HG02763 (cell line): ENCODE measurements around the gene NSUN2.
"Not testable (repeated sequence)": the region's sequence is repeated elsewhere in the genome, so short reads cannot be mapped to it uniquely, and the experiment has no call there.

Experiments used
- ATAC-seq: cut with Tn5 transposase; IDR thresholded peaks from one replicate; pipeline ENCODE4 v1.9.1; 2021; ENCODE audit warnings: mild to moderate bottlenecking, moderate library complexity; ENCODE audit not compliant: unreplicated experiment

NSUN2 gene

DNA sequence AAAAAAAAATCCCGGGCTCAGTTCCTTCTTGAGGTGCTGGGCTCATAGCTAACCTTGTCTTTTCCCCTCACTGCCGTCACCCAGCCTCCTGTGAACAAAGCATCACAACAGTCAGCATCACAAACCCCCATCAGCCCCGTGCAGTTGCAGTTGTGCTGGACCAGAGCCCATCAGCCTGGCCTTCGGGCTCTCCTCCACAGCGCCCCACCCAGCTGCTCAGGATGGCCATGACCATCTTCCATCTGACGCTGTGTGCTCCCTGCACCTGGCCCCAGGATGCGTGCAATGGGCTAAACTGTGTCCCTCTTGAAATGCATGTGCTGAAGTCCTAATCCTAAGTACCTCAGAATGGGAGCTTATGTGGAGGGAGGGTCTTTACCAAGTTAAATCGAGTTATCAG is 48.1 kb downstream of the NSUN2 start:
- no peak for ATAC-seq

DNA sequence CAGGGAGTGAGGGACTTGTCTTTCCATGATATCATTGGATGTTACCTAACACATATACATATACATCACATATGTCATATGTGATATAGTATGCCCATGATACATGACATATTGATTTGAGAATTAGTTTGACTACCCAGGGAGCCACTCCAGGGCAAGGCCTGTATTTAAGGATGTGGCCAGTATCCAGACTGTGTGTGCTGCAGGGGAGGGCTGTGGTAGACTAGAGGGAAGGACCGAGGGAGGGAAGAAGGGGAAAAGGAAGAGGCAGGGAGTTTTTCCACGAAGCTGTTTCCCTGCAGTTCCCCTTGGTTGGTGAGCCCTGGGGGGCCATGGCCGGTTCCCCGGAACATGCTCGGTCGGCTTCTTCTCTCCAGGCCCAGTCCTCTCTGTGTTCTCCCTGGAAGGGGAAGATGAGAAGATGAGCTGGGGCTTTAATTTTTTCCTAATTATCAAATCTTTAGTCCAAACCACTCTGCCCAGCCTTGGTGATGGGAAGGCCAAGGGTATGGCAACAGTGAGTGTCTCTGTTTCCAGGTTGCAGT is 48.7 kb downstream of the NSUN2 start:
- ATAC-seq: no peak

DNA sequence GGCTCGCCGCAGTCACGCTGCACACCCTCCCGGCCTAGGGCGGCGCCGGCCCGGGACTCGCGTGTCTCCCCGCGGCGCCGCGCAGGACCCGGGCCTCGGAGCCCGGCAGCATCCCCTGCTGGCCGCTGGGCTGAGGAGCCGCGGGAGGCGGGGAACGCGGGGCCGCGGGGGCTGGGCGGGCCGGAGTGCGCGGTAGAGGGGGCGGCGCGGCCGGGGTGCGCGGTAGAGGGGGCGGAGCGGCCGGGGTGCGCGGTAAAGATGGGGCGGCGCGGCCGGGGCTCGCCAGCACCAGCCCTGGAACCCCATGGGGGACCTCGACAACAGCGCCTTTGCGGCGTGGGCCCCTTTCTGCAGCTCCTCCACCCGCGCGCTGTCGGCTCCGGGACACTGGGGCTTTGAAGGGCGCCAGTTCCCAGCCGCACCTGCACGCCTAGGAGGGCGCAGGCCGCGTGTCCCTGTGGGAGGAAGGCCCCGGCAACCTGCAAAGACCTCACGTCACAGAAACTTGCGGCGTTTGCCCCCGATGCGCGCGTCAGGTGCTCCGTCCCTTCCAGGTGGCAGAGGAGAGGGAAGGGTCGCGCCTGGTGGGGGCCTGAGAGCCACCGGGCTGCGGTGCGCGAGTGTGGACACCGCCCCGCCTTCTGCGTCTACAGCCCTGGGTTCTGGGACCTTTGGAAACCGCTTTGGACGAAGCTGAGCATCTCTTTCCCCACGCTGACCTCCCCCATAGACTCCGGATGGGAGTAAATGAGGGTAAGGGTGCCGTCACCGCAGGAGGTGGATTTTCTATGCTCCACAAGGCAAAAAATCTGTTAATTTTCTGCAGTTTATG is 49.6 kb downstream of the NSUN2 start:
- ATAC-seq: no peak

DNA sequence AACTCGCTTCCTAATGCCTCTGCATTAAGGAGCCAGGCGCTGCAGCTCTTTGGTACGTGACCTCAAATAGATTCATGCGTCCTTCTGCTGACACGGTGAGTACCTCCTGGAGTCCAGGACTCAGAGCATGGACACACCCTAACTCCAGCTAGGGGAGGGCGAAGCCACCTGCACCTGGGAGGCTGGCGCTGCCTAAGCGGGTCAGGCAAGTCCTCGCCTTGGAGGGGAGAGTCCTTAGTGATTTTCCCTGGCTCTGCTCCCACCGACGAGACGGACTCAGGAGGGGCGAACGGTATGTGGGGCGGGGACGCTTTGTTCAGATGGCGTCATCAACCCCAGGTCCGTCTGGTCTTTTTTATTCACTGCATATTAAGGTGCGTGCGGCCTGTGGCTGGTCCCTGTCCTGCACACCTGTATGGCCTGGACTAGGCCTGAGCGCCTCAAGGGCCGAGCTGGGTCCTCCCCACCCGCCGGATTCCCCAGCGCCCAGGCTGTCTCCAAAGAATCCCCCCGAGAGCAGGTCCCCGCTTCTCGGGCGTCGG is 50.3 kb downstream of the NSUN2 start:
- no peak for ATAC-seq

GRCh38 chr5:6581559-6582426 is 51.1 kb downstream of the NSUN2 start:
- no peak for ATAC-seq

DNA sequence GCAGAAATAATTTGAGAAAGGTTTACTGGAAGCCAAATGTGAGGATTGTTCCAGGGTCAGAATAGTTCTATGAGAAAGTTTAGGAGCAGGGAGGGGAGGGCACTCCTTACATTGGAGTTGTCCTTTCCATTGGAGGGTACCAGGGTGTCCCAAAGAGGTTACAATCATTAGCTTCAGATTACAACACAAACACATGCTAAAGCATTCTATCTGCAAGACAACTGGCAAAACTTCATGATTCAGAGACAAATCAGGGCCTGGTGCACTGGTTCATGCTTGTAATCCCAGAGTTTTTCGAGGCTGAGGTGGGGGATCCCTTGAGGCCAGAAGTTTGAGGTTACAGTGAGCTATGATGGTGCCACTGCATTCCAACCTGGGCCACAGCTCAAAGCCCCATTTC is 51.8 kb downstream of the NSUN2 start:
- no peak for ATAC-seq

GRCh38 chr5:6579535-6579934 is 53.3 kb downstream of the NSUN2 start:
- ATAC-seq: no peak

- no peak for ATAC-seq
These were observed 54.0 kb downstream of the NSUN2 start for GRCh38 chr5:6578676-6579343.

DNA sequence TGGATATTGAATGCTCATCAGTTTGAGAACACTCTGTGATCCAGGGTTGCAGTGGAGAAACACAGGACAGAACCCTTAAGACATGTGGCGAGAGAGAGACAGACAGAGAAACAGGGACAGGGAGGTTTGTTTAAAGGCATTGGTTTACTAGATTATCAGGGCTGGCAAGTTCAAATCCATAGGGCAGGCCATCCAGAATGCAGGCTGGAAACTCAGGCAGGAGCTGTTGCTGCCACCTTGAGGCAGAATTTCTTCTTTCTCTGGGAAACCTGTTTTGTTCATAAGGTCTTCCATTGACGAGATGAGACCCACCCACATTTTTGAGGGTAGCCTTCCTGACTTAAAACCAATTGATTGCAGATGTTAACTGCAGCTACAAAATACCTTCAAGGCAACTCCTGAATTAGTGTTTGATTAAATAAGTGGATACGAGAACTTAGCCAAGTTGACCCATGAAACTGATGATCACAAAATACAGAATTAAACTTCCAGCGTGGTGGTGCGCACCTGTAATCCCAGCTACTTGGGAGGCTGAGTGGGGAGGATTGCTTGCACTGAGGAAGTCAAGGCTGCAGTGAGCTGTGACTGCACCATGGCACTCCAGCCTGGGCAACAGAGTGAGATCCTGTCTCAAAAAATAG is 55.9 kb downstream of the NSUN2 start:
- ATAC-seq: no peak

- no peak for ATAC-seq
These were observed 58.2 kb downstream of the NSUN2 start for GRCh38 chr5:6574537-6575245.

GRCh38 chr5:6574111-6574510 is 58.7 kb downstream of the NSUN2 start:
- ATAC-seq: no peak

DNA sequence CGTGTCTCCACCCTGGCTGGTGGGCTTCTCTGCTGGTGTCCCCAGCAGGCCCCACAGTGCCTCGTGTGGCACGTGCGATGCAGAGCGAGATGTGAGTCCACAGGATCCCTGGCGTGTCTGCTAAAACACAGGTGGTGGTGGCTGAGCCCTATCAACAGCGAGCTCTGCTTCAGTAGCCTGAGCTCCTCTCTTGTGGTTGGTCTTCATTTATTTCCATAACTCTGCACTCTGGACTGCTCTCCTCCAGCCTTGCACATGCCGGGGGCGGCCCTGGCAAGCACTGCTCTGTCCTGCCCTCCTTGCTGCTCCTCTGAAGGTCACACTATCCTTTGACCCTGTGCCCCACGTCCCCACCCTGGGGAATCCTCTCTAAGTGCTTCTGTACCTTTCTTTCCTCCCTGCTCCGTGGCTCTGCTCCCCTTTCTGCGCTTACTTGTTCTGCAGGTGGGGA is 59.2 kb downstream of the NSUN2 start:
- ATAC-seq: no peak

- ATAC-seq: no peak
These were observed 59.9 kb downstream of the NSUN2 start for GRCh38 chr5:6572825-6573380.

GRCh38 chr5:6572086-6572824 is 60.6 kb downstream of the NSUN2 start:
- no peak for ATAC-seq

DNA sequence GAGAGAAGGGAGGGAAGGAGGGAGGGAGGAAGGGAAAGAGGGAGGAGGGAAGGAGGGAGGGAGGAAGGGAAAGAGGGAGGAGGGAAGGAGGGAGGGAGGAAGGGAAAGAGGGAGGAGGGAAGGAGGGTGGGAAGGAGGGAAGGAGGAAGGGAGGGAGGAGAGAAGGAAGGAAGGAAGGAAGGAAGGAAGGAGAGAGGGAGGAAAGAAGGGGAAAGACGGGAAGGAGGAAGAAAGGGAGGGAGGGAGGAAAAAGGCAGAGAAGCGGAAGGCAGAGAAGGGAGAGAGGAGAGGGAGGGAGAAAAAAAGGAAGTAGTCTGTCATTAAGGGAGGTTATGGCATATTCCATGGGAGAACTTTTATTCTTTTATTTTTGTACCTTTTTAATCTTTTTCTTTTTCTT is 61.2 kb downstream of the NSUN2 start:
- ATAC-seq: not testable (repeated sequence)

GRCh38 chr5:6570530-6570929 is 62.3 kb downstream of the NSUN2 start:
- no peak for ATAC-seq

GRCh38 chr5:6568889-6569288 is 64.0 kb downstream of the NSUN2 start:
- ATAC-seq: no peak

- no peak for ATAC-seq
These were observed 64.5 kb downstream of the NSUN2 start for GRCh38 chr5:6568383-6568782.

- ATAC-seq: no peak
These were observed 65.0 kb downstream of the NSUN2 start for GRCh38 chr5:6567835-6568234.
